GM18498 (cell line): Measurements from ENCODE around the gene SPTBN5.

ENCODE experiments used
- ATAC-seq: cut with Tn5 transposase; IDR thresholded peaks from one replicate; pipeline ENCODE4 v1.9.1; 2021; ENCODE audit warnings: mild to moderate bottlenecking, moderate library complexity; ENCODE audit not compliant: unreplicated experiment

The SPTBN5 gene

DNA sequence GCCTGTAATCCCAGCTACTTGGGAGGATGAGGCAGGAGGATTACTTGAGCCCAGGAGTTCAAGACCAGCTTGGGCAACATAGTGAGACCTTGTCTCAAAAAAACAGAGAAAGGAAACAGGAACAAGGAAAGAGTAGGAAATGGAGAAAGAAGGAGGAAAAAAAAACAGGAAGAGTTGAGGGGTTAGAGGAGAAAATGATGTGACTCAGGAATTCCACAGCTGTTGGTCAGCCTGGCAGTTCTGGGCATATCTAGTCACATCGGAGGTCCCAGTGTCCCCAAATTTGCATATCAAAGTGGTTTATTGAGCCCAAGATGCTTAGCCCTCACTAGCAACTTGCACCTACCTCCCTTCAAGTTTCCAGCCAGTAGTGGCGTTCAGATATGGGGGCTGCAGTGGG lies 84.7 kb downstream of the SPTBN5 start:
- ATAC-seq: no peak

DNA sequence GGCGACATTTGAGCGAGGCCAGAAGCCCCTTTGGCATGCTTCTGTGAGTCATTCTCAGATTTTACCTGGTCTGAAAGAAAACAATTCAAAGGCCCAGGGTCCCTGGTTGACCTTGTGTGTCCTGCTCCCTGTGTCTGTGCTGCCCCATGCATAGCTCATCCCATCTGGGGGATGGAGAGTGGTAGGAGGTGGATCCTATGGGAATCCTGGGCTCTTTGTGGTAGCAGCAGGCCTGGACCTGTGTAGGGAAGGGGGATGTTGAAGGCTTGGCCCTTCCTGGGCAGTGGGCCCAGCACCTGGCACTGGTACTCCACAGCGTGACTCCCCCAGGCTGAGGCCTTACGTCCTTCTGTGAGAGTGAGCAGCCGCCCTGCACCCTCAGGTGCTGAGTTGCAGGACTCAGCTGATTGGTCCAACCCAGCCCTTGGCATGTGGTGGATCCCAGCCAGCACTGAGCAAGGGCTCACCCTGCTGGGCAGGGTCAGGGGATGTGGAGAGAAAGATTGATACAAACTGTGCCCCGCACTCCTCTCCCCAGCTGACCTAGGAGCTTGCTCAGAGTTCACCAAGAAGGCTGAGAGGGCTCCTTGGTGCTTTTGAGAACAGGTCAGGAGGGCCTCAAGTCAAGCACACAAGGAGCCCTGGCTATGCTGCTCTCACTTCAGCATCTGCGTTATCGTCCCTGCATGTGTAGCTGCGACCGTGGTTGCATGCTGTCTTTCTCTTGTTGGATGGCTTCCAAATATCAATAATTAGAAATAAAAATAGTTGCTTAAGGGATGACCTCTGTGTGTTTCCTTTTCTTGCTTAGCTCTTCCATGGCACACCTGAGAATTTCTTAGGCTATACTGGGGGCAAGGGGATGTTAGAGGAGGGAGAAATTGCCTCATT lies 87.3 kb downstream of the SPTBN5 start:
- ATAC-seq: no peak

GRCh38 chr15:41805711-41806110 lies 88.1 kb downstream of the SPTBN5 start:
- ATAC-seq: no peak

GRCh38 chr15:41804916-41805666 lies 88.8 kb downstream of the SPTBN5 start:
- no peak for ATAC-seq

DNA sequence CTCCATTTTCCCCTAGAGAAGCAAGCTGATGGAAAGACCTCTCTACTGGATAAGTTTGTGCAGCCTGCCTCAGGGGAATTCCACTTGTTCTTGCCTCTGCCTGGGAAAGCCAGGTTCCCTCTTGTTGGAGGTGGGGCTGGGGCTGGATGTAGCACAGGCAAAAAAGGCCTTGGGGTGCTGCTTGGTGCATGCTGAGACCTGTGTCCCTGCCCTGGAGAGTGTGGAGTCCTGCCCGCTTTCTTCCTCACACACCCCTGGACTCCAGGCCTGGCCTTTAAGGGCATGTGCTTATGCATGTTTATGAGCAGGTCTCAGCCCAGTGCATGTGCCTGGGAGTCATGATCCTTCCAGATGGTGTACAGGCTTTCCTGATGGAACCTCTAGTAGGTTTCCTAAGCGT lies 89.5 kb downstream of the SPTBN5 start:
- no peak for ATAC-seq

- no peak for ATAC-seq
Measured at GRCh38 chr15:41801850-41802455, 91.9 kb downstream of the SPTBN5 start.

DNA sequence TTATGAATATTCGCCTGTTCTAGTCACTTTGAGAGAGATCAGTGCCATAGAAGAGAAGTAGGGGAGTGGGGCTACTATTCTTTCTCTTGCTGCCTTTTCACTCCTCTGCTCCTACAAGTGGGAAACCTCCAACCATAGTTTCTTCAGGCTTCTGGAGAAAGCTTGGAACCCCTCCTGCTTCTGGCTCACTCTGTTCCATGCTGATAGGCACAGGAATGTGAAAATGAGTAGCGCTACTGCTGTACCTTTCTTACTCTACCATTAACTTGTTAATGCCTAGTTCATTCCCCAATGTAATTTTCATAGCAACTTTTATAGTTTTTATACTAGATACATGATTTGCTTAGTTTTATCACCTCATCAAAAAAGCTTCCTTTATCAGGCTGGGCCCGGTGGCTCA lies 92.7 kb downstream of the SPTBN5 start:
- no peak for ATAC-seq

GRCh38 chr15:41799488-41799805 lies 94.4 kb downstream of the SPTBN5 start:
- no peak for ATAC-seq

- no peak for ATAC-seq
Measured at GRCh38 chr15:41798607-41799487, 95.0 kb downstream of the SPTBN5 start.
